Measurements from ENCODE around the gene FOXA3. TPM values are rescaled to one million over a fixed set of nuclear protein-coding genes. Genes with fewer than 3 reads are reported as not detected.

FOXA3 gene
- total RNA-seq, 1 experiment from 2014 or later: 22.2 TPM

GRCh38 chr19:45816236-45817009, 47.7 kb upstream of the FOXA3 start:
- Histone ChIP-seq H2BK5ac (ENCODE audit: insufficient read length, low read length) (no peak overlapping the region), H3K4me1 (ENCODE audit: insufficient read depth, low read length) (0 out of 2 replicates have a peak, but pooled peaks cover 1% of the 10 kb centered on the region), H2AK5ac (ENCODE audit: insufficient read length, low read length) (no peak overlapping the region), H3T11ph (ENCODE audit: low read length) (no peak overlapping the region), H3K14ac (ENCODE audit: insufficient read depth, low read length) (peak overlapping the region; percentile 92), H3K79me2 (ENCODE audit: insufficient read depth, low read length) (no peaks in the 10 kb centered on the region), H3K27ac (ENCODE audit: insufficient read length, low read depth, low read length) (peak overlapping the region; percentile 43), H3K4ac (ENCODE audit: low read depth, low read length) (peak overlapping the region; percentile 33; the same call in 1 of the 2 replicates), H4K8ac (replicated peaks; ENCODE audit: insufficient read length, low read depth, low read length) (no peak overlapping the region), H2BK12ac (ENCODE audit: insufficient read length, low read depth, low read length) (no peak overlapping the region), H2BK20ac (ENCODE audit: low read depth, low read length, poor library complexity, severe bottlenecking) (no peak overlapping the region), H2BK15ac (ENCODE audit: low read depth, low read length) (no peak overlapping the region), H3K27me3 (ENCODE audit: insufficient read depth, low read length) (no peaks in the 10 kb centered on the region), H3K9me3 (ENCODE audit: control insufficient read depth, low read depth, low read length) (no peaks in the 10 kb centered on the region), H3K18ac (ENCODE audit: insufficient read length, low read depth, low read length) (peak overlapping the region; percentile 88), H4K5ac (ENCODE audit: insufficient read length, low read depth, low read length) (peak overlapping the region; percentile 34), H2AFZ (ENCODE audit: low read length) (no peak overlapping the region), H3K23ac (ENCODE audit: insufficient read length, low read depth, low read length) (no peak overlapping the region), H3K56ac (ENCODE audit: insufficient read length, low read depth, low read length) (no peak overlapping the region), H3K79me1 (ENCODE audit: insufficient read depth, low read depth, low read length, poor library complexity, severe bottlenecking) (no peaks in the 10 kb centered on the region), H3K9ac (ENCODE audit: extremely low read depth, insufficient read length, low read length) (peak overlapping the region; percentile 43), H3K23me2 (ENCODE audit: insufficient read length, low read depth, low read length, poor library complexity, severe bottlenecking) (peaks cover 13% of the 10 kb centered on the region), H2BK120ac (ENCODE audit: low read depth, low read length, poor library complexity, severe bottlenecking) (peak overlapping the region; percentile 56), H4K91ac (ENCODE audit: insufficient read length, low read depth, low read length) (no peak overlapping the region), H3K4me2 (ENCODE audit: insufficient read depth, insufficient read length, low read length) (peak overlapping the region; percentile 12), H4K20me1 (ENCODE audit: control insufficient read depth, insufficient read depth, insufficient read length) (no peaks in the 10 kb centered on the region)
- Mint-ChIP-seq H3K4me1 (peaks cover 24 to 39% of the 10 kb centered on the region in 2 experiments), H3K4me3 (peak overlapping the region; percentile 85 to 95), H3K27me3 (ENCODE audit: low read depth) (peaks cover 4% of the 10 kb centered on the region), H3K27ac (peak overlapping the region; percentile 90 to 97 (median 91)), H3K9me3 (no peaks in the 10 kb centered on the region), H3K36me3 (ENCODE audit: insufficient read depth in 1 of 3, low read depth in 3 of 3) (peaks cover 7 to 30% (median 26%) of the 10 kb centered on the region in 3 experiments; a peak in 6 of 7 replicates)
- DNase-seq: no peak
- WGBS (ENCODE audit: extremely low coverage, insufficient read length, low lambda C conversion rate): no CpG with 5 or more reads among the region's 18 CpGs
- TF ChIP-seq, protein P1, sequence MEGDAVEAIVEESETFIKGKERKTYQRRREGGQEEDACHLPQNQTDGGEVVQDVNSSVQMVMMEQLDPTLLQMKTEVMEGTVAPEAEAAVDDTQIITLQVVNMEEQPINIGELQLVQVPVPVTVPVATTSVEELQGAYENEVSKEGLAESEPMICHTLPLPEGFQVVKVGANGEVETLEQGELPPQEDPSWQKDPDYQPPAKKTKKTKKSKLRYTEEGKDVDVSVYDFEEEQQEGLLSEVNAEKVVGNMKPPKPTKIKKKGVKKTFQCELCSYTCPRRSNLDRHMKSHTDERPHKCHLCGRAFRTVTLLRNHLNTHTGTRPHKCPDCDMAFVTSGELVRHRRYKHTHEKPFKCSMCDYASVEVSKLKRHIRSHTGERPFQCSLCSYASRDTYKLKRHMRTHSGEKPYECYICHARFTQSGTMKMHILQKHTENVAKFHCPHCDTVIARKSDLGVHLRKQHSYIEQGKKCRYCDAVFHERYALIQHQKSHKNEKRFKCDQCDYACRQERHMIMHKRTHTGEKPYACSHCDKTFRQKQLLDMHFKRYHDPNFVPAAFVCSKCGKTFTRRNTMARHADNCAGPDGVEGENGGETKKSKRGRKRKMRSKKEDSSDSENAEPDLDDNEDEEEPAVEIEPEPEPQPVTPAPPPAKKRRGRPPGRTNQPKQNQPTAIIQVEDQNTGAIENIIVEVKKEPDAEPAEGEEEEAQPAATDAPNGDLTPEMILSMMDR (conservative IDR thresholded peaks at IDR 0.05): no peak
